ENCODE results near the gene ZBTB39.
"Not testable (repeated sequence)": the region's sequence is repeated elsewhere in the genome, so short reads cannot be mapped to it uniquely, and the experiment has no call there.

ZBTB39 gene

DNA sequence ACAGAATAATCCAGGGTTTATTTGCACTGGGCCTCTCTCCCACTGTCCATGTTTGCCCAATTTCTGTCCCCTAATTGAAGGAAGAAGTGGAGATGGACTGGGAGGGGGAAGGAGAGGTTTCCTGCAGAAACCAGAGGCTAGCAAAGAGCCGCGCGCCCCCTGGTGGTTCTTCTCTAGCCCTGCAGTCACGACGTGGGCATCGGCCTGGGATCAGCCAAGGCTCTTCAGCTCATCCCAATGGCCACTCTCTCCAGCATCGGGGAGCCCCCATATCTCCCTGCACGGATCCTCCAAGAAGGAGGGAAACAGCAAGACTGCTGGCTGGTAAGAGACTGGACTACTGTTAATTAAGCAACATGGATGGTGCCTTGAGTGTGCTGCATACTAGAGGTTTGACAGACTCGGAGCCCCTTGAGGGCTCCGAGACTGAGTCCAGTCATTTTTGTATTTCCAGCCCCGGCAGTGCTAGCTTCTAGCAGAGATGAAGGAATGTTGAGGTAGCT, 18.7 kb downstream of the ZBTB39 start:
- Histone ChIP-seq H3K9me3 (replicated peaks; ENCODE audit: low read length) (no peaks in the 10 kb centered on the region), H3K36me3 (ENCODE audit: insufficient read depth, low read length) (no peaks in the 10 kb centered on the region), H3K27me3 (ENCODE audit: control insufficient read depth, insufficient read depth, low read length) (peaks cover 6% of the 10 kb centered on the region), H3K4me2 (ENCODE audit: low read length) (no peak overlapping the region), H3K4me1 (ENCODE audit: control insufficient read depth, insufficient read depth, low read length) (no peaks in the 10 kb centered on the region), H3K4me3 (ENCODE audit: low read length) (no peak overlapping the region), H3K9ac (ENCODE audit: low read depth, low read length) (no peak overlapping the region)

DNA sequence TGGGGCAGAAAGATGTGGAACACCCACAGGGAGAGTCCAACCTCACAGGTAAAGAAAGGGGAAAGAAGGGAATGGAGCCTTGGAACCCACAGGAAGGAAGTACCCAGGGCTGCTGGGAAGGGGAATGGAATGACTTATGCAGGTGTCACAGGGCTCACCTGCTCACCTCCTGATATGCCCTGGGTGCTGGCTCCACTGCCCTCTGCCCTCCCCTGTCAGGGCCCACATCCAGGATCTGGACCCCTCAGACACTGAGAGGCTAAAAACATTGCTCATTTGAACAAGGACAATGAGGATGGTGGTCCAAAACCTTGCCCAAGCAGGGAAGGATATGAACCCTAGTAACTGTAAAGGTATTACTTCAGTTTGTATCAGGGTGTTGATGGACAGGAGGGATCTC, 19.3 kb downstream of the ZBTB39 start:
- H3K36me3 ChIP-seq (ENCODE audit: insufficient read depth, low read length), result no peaks in the 10 kb centered on the region
- H3K4me2 ChIP-seq (ENCODE audit: low read length), result no peak overlapping the region
- no peak overlapping the region for H3K4me3 ChIP-seq (ENCODE audit: low read length)
- peaks cover 6% of the 10 kb centered on the region for H3K27me3 ChIP-seq (ENCODE audit: control insufficient read depth, insufficient read depth, low read length)
- no peak overlapping the region for H3K9ac ChIP-seq (ENCODE audit: low read depth, low read length)
- H3K4me1 ChIP-seq (ENCODE audit: control insufficient read depth, insufficient read depth, low read length), result no peaks in the 10 kb centered on the region
- H3K9me3 ChIP-seq (replicated peaks; ENCODE audit: low read length), result no peaks in the 10 kb centered on the region

DNA sequence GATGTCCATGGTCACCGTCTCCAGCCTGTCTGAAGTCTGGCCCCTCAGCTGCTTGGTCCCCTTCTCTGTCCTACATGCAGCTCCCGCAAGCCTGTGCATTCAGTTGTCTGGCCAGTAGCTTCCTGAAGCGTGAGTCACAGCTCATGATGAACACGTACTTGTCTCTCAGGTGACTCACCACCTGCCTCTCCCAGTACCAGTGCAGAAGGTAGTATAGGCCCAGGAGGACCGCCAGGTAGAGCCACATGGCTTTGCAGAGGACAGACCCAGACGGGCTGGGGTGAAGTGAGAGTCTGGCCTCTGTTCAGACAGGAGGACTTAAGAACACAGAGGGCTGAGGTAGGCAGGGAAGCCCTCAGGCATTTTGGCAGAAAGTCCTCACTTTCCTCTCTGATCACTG, 20.6 kb downstream of the ZBTB39 start:
- H3K9me3 ChIP-seq (replicated peaks; ENCODE audit: low read length); H3K4me1 ChIP-seq (ENCODE audit: control insufficient read depth, insufficient read depth, low read length); H3K36me3 ChIP-seq (ENCODE audit: insufficient read depth, low read length); H3K27me3 ChIP-seq (ENCODE audit: control insufficient read depth, insufficient read depth, low read length); H3K4me3 ChIP-seq (ENCODE audit: low read length); H3K4me2 ChIP-seq (ENCODE audit: low read length); H3K9ac ChIP-seq (ENCODE audit: low read depth, low read length): not testable (repeated sequence)

DNA sequence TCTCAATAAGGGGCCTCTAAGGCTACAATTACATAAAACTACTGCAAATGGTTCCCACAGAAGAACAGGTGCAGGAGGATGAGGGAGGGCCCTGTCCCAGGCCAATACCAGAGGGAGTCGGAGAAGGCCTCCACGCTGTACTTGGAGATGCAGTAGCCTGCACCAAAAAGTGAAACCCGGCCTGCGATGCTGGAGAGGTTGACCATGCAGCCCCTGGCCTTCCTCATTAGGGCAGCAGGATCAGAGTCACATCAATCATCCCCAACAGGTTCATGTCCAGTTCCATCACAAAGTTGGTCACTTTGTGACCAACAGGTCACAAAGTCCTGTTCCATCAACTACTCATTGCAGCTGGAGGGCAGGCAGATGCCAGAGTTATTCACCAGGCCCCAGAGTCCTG, 23.0 kb downstream of the ZBTB39 start:
- no peak overlapping the region for H3K4me2 ChIP-seq (ENCODE audit: low read length)
- no peak overlapping the region for H3K9ac ChIP-seq (ENCODE audit: low read depth, low read length)
- no peaks in the 10 kb centered on the region for H3K4me1 ChIP-seq (ENCODE audit: control insufficient read depth, insufficient read depth, low read length)
- no peak overlapping the region for H3K4me3 ChIP-seq (ENCODE audit: low read length)
- no peaks in the 10 kb centered on the region for H3K36me3 ChIP-seq (ENCODE audit: insufficient read depth, low read length)
- no peaks in the 10 kb centered on the region for H3K27me3 ChIP-seq (ENCODE audit: control insufficient read depth, insufficient read depth, low read length)
- no peaks in the 10 kb centered on the region for H3K9me3 ChIP-seq (replicated peaks; ENCODE audit: low read length)

GRCh38 chr12:56982578-56983236, 23.6 kb downstream of the ZBTB39 start:
- not testable (repeated sequence) for H3K4me2 ChIP-seq (ENCODE audit: low read length); H3K9me3 ChIP-seq (replicated peaks; ENCODE audit: low read length); H3K27me3 ChIP-seq (ENCODE audit: control insufficient read depth, insufficient read depth, low read length); H3K4me3 ChIP-seq (ENCODE audit: low read length); H3K9ac ChIP-seq (ENCODE audit: low read depth, low read length); H3K36me3 ChIP-seq (ENCODE audit: insufficient read depth, low read length); H3K4me1 ChIP-seq (ENCODE audit: control insufficient read depth, insufficient read depth, low read length)

DNA sequence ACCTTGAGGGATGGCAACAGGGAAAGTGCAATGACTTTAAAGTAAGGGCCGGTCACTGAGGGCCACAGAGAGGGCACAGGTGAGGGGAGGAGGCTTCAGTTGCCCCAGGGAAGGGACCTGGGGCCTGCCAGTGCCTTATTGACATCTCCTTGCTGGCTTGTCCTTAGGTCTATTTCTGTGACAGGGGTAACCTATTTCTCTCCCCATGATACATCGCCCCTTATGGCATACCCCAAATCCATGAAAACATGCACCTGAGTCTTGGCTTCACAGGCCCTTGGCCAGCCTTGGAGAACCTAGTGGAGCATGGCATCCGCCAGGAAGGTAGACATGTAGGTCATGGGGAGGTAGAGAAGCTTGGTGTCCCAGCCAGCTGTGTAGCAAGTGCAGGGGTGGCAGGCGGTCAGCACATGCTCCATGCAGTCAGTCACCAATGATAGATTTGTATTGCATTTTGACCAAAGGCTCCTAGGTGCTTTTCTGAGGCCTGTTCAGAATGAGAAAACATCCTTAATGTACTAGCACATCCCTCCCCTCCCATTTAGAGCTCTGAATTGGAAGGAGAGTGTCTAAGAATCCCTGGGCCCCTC, 25.3 kb downstream of the ZBTB39 start:
- no peak overlapping the region for H3K4me2 ChIP-seq (ENCODE audit: low read length)
- H3K9ac ChIP-seq (ENCODE audit: low read depth, low read length), result no peak overlapping the region
- no peaks in the 10 kb centered on the region for H3K4me1 ChIP-seq (ENCODE audit: control insufficient read depth, insufficient read depth, low read length)
- no peak overlapping the region for H3K4me3 ChIP-seq (ENCODE audit: low read length)
- no peaks in the 10 kb centered on the region for H3K27me3 ChIP-seq (ENCODE audit: control insufficient read depth, insufficient read depth, low read length)
- no peaks in the 10 kb centered on the region for H3K36me3 ChIP-seq (ENCODE audit: insufficient read depth, low read length)
- H3K9me3 ChIP-seq (replicated peaks; ENCODE audit: low read length), result no peaks in the 10 kb centered on the region

DNA sequence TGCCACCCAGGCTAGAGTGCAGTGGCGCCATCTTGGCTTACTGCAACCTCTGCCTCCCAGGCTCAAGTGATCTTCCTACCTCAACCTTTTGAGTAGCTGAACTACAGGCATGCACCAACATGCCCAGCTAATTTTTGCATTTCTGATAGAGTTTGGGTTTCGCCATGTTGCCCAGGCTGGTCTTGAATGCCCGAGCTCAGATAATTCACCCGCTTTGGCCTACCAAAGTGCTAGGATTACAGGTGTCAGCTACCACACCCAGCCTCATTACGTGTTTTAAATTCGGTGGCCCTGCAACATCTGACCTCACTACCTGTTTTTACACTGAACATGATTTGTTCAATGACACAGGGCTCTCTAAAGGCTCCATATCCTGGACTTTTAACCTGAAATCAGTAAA, 26.1 kb downstream of the ZBTB39 start:
- Histone ChIP-seq H3K9ac (ENCODE audit: low read depth, low read length) (no peak overlapping the region), H3K27me3 (ENCODE audit: control insufficient read depth, insufficient read depth, low read length) (no peaks in the 10 kb centered on the region), H3K36me3 (ENCODE audit: insufficient read depth, low read length) (no peaks in the 10 kb centered on the region), H3K4me1 (ENCODE audit: control insufficient read depth, insufficient read depth, low read length) (no peaks in the 10 kb centered on the region), H3K4me3 (ENCODE audit: low read length) (no peak overlapping the region), H3K4me2 (ENCODE audit: low read length) (no peak overlapping the region), H3K9me3 (replicated peaks; ENCODE audit: low read length) (no peaks in the 10 kb centered on the region)

GRCh38 chr12:56979628-56980027, 26.7 kb downstream of the ZBTB39 start:
- Histone ChIP-seq H3K9me3 (replicated peaks; ENCODE audit: low read length) (no peaks in the 10 kb centered on the region), H3K36me3 (ENCODE audit: insufficient read depth, low read length) (no peaks in the 10 kb centered on the region)

DNA sequence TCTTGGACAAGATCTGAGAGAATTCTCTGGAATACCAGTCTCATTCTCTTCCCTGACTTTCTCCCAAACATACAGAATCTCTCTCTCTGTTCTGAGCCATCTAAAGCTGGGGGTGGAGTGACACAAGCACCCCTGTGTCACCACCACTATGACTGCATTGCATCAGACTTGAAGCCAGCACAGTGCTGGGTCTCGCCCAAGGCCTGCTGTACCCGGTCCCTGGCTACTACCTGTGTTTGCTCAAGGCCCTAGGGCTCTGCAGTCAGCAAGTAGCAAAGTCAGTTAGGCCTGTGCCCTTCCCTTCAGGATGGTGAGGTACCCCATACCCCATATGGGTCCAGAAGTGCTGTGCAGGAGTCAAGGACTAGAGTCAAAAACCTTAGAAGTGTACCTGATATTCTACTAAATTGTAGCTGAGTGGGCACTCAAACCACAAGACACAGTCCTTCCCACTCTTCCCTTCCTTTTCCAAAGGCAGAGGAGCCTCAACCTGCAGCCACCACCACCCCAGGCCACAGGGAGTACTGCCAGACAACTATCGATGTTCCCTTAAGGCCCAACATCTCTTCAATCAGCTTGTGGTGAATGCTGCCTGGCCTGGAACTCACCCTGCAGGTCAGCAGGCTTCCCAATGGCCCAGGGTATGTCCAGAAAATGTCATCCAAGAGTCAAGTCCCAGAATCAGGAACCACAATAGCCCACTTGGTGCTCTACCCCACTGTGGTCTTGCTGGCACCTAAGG, 27.8 kb downstream of the ZBTB39 start:
- Histone ChIP-seq H3K4me3 (ENCODE audit: low read length) (no peak overlapping the region), H3K27me3 (ENCODE audit: control insufficient read depth, insufficient read depth, low read length) (peaks cover 4% of the 10 kb centered on the region), H3K4me1 (ENCODE audit: control insufficient read depth, insufficient read depth, low read length) (no peaks in the 10 kb centered on the region), H3K9me3 (replicated peaks; ENCODE audit: low read length) (no peaks in the 10 kb centered on the region), H3K4me2 (ENCODE audit: low read length) (no peak overlapping the region), H3K36me3 (ENCODE audit: insufficient read depth, low read length) (no peaks in the 10 kb centered on the region), H3K9ac (ENCODE audit: low read depth, low read length) (no peak overlapping the region)

More at GRCh38 chr12:56979628-56980027, 26.7 kb downstream of the ZBTB39 start:
- Histone ChIP-seq H3K9ac (ENCODE audit: low read depth, low read length) (no peak overlapping the region), H3K4me2 (ENCODE audit: low read length) (no peak overlapping the region), H3K4me3 (ENCODE audit: low read length) (no peak overlapping the region), H3K4me1 (ENCODE audit: control insufficient read depth, insufficient read depth, low read length) (no peaks in the 10 kb centered on the region), H3K27me3 (ENCODE audit: control insufficient read depth, insufficient read depth, low read length) (peaks cover 4% of the 10 kb centered on the region)

- not testable (repeated sequence) for H3K4me2 ChIP-seq (ENCODE audit: low read length); H3K4me1 ChIP-seq (ENCODE audit: control insufficient read depth, insufficient read depth, low read length); H3K9ac ChIP-seq (ENCODE audit: low read depth, low read length); H3K27me3 ChIP-seq (ENCODE audit: control insufficient read depth, insufficient read depth, low read length); H3K9me3 ChIP-seq (replicated peaks; ENCODE audit: low read length); H3K4me3 ChIP-seq (ENCODE audit: low read length); H3K36me3 ChIP-seq (ENCODE audit: insufficient read depth, low read length)
Measured at GRCh38 chr12:56977361-56977760, 29.0 kb downstream of the ZBTB39 start.

GRCh38 chr12:56974224-56974623, 32.1 kb downstream of the ZBTB39 start:
- not testable (repeated sequence) for H3K4me1 ChIP-seq (ENCODE audit: control insufficient read depth, insufficient read depth, low read length); H3K4me3 ChIP-seq (ENCODE audit: low read length); H3K9me3 ChIP-seq (replicated peaks; ENCODE audit: low read length); H3K27me3 ChIP-seq (ENCODE audit: control insufficient read depth, insufficient read depth, low read length); H3K4me2 ChIP-seq (ENCODE audit: low read length); H3K36me3 ChIP-seq (ENCODE audit: insufficient read depth, low read length); H3K9ac ChIP-seq (ENCODE audit: low read depth, low read length)

GRCh38 chr12:56968910-56969309, 37.4 kb downstream of the ZBTB39 start:
- not testable (repeated sequence) for H3K4me3 ChIP-seq (ENCODE audit: low read length); H3K36me3 ChIP-seq (ENCODE audit: insufficient read depth, low read length); H3K9me3 ChIP-seq (replicated peaks; ENCODE audit: low read length); H3K4me1 ChIP-seq (ENCODE audit: control insufficient read depth, insufficient read depth, low read length); H3K9ac ChIP-seq (ENCODE audit: low read depth, low read length); H3K4me2 ChIP-seq (ENCODE audit: low read length); H3K27me3 ChIP-seq (ENCODE audit: control insufficient read depth, insufficient read depth, low read length)
